ENCODE data around the gene CTCF.
A peak's percentile ranks its signal among the peaks of the same experiment; 100 is the strongest.

The CTCF gene

DNA sequence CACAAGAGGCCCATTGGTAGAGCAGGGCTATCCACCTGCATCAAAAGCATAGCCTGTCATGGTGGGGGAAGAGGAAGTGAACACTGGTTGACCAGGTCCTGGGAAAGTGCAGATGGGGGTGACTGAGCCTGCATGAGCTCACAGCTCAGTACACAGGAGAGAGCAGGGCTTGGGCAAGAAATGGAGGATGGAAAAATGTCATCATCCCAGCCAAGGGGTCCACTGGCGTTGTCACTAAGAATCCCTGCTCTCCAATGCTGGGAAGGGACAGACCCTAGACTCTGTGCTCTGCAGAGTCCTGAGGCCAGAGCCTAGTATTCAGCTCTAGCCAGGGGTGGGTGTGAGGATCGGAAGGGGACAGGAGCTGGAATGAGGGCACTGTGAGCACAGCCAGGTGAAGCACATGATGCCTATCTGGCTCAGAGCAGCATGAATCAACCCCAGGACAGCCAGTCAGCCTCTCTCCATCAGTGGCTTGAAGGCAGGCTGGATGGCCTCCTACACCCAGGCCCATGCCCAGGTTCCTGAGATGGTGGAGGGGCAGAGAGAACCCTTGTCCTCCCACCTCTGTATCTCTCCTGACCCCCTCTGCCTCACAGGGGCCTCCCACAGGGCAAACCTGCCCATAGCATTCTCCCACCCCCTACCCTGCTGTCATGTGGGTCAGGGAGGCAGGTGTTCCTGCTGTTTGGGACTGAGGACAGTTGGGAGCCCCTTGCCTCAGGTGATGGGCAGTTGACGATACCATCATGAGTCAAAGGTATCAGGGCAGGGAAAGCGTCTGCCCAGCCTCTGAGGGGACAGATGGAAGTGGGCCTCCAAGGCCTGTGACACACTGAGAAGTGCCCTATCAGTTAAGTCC, 13.8 kb upstream of the CTCF start:
- no peak for DNase-seq

DNA sequence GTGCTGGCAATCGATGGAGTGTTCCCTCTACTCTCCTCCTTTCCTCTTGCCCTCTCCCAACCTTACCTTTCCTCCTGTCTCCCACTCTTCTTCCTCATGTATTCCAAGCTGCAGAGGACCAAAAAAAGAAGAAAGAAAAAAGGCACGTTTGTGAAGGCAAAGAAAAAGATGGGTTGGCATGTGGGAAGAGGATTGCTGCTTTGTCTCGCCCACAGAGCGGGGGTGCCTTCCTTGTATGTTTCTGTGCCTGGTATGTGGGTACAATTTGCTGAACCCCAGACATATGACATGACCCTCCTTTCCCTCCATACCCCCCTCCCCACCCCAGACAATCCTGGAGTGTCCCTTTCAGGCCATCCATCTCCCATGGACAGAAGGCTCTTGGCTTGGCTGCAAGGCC, 13.1 kb upstream of the CTCF start:
- DNase-seq, result no peak

DNA sequence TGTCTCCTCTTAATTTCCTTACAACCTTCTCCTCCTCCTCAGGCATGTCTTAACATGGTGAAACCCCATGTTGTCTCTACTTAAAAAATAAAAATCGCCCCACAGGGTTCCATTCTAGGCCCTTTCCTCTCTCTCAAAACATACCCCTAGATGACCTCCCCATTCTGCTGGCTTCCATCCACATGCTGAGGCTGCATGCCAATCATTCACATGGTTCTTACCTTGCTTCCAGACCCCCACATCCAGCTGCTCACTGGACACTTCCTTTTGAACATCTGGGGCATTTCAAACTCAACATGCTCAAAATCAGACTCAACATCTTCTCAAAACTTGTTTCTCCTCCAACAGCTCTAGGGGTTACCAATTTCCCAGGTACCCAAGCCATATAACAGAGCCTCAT, 12.4 kb upstream of the CTCF start:
- no peak for DNase-seq

DNA sequence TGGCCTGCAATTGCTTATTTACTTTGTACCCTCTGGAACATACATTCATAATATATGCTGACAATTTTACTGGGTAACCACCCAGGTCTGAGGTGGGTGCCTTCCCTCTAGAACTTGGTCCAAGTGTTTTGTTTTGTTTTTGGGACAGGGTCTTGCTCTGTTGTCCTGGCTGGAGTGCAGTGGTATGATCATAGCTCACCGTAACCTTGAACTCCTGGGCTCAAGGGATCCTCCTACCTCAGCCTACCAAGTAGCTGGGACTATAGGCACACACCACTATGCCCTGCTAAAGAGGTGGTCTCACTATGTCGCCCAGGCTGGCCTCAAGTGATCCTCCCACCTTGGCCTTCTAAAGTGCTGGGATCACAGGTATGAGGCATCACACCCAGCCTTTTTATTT, 11.2 kb upstream of the CTCF start:
- no peak for DNase-seq

DNA sequence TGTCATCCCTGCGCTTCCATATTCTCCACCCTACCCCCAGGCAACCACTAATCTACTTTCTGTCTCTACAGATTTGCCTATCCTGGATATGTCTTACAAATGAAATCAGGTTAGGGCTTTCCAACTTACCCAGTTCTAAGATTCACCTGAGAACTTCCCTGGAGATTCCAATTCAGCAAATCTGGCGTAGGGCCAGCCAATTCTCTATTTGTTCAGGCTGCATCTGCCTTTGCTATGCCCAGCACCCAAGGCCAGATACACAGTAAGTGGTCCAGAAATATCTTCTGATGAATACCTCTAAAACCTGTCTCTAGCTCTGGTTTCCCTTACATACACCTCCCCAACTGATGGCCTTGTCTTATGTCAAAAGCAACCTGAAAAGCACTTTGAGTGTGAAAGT, 10.4 kb upstream of the CTCF start:
- no peak for DNase-seq

DNA sequence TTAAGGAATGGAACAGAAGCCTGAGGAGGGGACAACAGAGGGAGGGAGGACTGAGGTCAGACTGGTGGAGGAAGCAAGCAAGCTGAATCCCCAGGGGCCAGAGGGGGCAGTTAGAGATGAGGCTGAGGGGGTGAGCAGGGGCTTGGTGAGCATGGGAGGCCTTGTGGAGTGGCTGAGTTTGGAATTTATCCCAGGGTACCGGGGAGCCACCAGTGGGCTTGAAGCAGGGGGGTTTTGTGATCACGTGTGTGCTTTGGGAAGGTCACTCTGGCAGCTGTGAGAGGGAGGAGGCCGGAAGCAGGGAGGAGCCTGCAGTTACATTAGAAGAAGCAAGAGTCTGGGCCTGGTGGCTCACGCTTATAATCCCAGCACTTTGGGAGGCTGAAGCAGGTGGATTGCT, 9.8 kb upstream of the CTCF start:
- no peak for DNase-seq

DNA sequence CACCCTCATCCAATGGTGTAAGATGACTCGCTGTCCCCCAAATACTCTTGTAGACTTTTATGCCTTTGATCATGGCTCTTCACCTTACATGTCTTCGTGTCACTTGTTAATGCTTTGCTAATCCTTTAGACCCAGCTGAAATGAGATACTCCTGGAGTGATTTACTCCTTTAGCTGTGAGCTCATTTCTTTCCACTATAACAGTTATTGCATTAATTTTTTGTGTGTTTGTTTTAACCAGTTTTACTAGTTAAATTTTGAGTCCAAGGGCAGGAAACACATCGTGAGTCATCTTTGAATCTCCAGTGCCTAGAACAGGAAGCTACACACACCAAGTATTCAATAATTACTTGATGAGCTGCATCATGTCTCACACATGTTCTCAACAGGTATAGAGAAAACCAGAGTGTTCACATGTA, 6.5 kb upstream of the CTCF start:
- no peak for DNase-seq

DNA sequence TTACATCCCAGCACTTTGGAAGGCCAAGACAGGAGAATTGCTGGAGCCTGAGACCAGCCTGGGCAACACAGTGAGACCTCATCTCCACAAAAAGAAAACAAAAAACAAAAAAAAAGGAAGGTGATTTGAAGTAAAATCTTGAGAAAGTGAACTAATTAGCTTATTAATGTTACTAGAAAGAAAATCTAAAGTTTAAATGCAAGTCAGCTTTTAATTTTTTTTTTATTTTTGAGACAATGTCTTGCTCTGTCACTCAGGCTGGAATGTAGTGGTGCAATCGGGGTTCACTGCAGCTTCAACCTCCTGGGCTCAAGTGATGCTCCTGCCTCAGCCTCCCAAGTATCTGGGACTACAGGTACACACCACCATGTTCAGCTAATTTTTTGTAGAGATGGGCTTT, 3.5 kb upstream of the CTCF start:
- DNase-seq, result no peak

DNA sequence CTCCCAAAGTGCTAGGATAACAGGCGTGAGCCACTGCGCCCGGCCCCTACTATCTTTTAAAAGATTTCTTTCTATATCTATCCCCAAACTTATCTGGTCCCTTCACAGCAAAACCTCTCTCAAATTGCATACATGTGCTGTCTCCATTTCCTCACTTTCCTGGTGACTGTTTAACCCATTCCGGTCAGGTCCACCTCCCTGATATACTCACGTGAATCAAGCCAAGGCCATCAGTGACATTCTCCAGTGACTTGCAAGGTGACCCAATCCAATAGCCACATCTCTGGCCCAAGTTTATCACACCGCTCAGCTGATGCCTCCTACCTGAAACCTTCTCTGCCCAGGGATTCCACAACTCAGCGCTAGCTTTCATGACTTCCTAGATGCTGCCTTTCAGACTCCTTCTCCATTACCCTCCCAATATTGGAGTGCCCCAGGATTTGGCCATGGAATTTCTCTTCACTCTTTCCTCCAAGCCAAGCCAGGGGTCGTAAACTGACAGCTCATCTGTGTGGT, 1.4 kb upstream of the CTCF start:
- no peak for DNase-seq

DNA sequence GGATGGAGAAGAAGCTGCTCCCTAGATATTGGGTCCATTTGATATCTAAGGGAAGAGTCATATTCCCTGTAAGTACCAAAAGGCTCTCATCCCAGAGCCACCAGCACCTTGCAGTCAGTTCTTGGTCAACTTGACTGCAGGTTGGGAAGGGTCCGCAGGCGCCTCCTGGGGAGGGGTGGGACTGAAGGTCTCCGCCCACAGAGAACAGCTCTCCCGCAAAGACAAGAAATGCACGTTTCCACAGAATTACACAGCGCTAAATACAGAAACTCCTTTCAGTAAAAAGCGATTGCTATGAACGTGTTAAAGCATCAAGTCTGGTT, 864 bp upstream of the CTCF start:
- no peak for DNase-seq

DNA sequence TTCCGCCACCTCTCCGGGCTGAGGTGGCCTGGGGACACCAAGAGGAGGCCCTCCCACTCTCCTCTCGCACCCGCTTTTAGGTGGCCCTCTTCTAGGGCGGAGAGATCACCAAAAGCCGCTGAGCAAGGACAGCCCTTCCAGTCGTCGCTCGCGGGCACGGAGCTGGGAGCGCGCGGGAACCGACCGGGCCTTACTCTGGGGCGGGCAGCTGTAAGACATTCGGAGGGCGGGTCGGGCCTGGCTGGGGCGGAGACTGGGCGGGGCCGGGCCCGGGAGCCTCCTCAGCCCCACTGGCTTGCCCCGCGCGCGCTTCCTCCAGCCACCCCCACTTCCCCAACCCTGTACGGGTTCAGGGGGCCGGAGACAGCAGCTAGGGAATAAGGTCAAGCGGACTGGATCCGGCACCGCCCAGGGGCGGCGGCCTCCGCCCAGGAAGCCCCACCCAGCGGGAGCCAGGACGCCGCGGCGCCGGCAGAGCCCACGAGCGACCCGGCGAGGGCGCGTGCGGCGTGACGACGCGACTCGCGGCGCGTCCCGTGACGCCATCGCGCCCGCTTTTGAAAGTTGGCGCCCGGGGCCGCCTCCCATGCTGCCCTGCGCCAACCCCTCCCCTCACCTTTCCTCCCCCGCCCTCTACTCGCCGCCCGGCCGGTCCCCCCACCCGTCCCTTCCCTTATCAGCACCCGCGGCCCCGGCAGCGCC, 351 bp upstream of the CTCF start:
- peak; percentile 88 to 100 (median 97) for DNase-seq

DNA sequence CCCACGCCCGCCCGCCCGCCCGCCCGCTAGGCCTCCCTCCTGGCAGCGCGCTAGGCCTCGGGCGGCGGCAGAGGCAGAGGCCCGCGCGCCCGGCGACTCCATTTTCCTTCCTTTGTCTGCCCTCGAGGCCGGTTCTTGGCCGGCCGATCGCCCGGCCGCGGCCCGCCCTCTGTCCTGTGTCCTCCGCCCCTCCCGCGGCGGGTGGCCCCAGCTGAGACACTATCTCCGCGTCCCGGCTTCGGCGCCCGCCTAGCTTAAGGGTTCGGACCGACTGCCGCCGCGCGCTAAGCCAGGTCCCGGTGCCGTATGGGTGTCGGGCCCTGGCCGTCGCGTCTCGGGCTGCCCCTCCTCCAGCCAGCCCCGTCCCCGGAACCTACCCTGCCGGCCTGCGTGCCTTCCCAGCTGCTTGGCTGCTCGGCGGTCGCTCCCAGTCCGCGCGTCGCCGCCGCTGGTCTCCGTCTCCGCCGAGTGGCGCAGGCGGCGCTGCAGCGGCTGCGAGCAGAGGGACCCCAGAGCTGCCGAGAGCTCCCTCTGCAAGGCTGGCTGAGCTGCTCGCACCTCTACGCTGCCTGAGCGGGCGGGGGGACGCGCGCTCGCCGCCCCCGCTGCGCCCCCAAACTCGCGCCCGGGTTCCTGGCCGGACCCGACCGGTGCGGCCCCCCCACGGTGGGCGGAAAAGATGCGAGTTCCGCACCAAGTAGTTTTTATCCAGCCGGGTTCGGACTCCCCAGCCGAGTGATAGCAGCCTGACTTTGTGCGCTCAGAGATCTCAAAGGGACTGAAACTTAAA, 787 bp downstream of the CTCF start:
- DNase-seq, result peak in 10 of 14 donors; percentile 41 to 84 (median 65)

DNA sequence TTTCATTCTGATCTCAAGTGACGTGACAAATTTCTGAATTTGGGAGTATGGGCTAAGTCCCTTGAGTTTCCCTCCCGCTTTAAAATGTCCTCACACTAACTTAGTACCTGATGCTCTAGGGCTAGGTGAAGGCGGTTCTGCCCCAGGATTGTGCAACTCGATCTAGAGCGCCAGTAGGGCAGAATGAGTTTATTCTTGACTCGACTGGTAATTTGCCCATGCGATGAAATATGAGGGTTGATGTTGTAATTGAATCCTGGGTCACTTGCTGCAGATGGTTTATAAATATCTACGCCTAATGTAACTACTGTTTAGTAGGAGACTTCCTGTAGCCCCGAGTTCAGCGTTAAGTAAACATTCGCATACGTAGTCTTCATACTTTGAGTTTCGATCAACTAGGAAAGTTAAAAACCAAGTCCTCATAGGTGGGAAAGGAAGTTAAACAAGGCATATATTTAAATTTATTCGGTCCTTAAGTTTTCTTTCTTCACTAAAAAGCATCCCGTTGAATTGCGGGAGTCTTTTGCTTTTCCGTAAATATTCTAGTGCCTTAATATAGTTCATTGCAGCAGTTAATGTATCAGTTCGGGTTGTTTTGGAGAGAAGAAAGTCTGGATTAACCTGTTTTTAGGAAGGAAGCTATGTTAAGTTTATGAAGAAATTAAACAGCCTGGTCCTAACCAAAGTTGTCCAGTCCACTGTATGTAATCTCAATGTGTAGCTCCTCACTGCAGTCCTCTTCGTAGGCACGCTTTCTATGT, 1.6 kb downstream of the CTCF start:
- DNase-seq, result peak in 3 of 14 donors; percentile 18 to 37 (median 35)

DNA sequence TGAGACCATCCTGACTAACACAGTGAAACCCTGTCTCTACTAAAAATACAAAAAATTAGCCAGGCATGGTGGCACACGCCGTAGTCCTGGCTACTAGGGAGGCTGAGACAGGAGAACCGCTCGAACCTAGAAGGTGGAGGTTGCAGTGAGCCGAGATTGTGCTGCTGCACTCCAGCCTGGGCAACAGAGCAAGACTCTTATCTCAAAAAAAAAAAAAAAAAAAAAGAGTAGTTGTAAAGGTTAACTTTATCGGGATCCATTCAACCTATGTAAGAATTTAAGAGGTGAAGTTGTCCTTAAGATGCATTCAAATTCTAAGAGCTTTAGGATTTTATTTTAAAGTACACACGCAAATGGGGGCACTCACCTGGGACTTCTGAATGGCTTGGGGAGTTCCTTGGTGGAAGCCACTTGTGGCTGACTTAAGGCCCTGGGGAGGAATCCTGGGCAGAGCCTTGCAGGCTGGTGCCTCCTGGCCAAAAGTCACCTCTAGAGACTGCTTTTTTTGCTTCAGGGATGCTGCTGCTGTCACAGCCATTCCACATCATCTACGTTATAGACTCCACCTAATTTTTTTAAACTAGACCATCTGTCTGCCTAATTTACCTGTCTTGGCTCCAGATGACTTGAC, 3.3 kb downstream of the CTCF start:
- DNase-seq, result no peak

DNA sequence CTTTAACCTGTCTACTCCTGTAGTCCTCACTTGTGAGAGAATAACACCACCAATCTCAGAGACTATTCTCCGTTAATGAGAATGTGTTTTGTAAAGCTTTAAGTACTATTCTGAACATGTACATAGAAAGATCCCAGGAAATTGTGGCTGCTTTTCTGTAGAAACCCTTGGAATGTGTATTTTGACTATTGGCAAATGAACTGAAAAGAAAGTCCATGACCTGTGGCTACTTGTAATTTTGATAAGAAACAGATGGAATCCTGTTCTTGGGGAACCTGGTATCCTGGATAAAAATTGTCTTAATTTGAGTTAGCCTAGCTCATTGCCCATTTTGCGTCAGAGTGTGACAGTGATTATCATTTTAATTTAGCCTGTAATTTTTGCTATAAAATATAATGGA, 9.1 kb downstream of the CTCF start:
- no peak for DNase-seq

DNA sequence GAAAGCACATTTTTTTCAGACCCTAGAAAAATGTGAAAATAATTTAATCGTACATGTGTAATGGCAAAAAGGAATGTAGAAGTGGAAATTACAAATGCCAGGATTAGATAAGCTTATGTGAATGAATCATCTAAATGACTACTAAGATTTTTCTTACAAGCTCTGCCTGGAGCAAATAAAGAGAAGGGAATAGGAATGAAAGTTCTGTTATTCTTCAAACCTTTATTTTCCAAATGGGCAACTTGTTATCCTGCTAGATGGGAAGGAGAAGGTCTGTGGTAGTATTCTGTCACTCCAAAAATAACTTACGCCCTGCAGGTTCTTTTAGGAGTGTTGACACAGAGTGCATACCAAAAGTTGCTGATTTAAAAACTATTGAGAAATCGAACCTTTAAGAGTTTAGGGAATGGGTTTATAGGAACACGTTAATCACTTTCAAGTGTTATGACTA, 9.7 kb downstream of the CTCF start:
- no peak for DNase-seq

DNA sequence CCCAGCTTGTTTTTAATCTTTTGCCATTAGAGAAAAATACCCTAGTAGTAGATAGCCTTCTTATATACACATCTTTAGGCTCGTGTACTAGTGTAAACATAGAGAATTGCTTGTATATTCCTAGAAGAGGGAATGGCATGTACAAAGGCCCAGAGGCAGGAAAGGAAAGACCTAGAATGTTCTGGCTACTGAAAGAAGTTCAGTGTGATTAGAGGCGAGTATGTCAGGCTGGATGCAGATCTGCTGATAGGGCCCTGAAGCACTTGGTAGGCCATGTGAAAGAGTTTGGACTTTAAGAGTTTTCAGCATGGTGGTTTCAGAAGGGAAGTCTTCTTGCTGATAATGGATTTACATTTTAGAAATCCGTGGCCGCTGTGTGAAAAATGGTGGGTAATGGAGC, 17.4 kb downstream of the CTCF start:
- DNase-seq, result no peak

DNA sequence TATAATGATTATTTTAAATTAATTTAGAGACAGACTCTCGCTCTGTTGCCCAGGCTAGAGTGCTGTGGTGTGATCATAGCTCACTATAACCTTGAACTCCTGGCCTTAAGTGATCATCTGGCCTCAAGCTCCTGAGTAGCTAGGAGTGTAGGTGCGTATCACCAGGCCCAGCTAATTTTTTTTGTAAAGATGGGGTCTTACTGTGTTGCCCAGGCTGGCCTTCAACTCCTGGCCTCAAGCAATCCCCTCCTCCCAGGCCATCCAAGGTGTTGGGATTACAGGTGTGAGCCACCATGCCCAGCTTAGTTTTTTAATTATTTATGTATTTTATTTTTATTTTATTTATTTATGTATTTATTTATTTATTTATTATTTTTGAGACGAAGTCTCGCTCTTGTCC, 17.9 kb downstream of the CTCF start:
- DNase-seq, result no peak

DNA sequence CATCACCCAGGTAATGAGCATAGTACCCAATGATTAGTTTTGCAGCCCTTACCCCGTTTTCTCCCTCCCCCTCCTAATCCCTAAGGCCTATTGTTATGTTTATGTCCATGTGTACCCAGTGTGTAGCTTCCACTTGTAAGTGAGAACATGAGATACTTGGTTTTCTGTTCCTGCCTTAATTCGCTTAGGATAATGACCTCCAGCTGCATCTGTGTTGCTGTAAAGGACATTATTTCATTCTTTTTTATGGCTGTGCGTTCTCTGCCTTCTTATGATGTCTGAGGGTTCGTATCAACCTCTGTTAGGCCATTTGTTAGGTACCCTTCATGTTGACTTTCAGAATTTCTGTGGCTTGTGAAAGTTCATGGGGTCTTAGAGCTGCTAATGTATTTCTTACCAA, 31.0 kb downstream of the CTCF start:
- no peak for DNase-seq

DNA sequence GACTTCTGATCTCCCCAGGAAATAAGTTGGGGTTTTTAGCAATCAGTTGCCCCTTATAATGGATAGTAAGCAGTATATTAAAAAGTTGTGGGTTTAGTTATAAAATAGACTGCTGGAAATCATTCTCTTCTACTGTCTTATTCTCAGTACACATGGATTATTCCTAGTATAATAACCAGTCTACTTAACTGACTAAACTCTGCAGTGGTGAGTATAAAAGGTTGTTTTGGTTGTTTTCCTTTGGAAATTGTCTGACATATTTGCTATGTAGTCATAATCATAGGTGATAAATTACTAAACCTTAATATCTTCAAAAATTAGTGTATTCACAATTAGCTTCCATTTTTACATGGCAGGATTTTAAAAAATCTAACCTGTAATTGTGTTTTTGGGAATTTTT, 31.4 kb downstream of the CTCF start:
- DNase-seq, result no peak

DNA sequence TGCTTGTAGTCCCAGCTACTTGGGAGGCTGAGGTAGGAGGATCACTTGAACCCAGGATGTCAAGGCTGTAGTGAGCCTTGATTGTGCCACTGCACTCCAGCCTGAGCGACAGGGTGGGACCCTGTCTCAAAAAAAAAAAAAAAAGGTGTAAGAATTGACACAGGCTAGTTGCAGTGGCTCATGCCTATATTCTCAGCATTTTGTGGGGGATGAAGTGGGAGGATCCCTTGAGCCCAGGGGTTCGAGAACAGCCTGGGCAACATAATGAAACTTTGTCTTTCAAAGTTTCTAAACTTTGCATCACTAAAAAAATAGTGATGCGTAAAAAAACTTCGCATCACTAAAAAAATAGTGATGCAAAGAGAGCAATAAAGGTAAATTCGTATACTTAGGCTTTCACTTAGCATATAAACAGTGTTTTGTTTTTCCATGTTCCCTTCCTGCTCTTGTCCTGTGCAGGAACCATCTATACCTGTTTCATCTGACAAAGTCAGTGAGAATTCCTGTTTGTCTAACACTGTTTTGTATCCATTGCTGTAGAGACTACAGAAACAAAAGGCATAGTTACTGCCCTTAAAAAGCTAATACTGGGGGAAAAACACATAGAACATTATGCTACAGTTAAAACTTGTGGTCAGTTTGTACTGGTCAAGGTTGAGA, 32.1 kb downstream of the CTCF start:
- DNase-seq, result no peak
